Activated naive CD8-positive, alpha-beta T cell treated with anti-CD3 and anti-CD28 coated beads for 36 hours (primary cell): ENCODE results near the gene ANKH. TPM values are rescaled to one million over a fixed set of nuclear protein-coding genes. Genes with fewer than 3 reads are reported as not detected.

Source experiments
- DNase-seq: peaks from one replicate; pipeline ENCODE4 v3.0.0; 2021
- H3K27ac Mint-ChIP-seq: one replicate; pipeline ENCODE4 v1.8.0; 2022; ENCODE audit warnings: mild to moderate bottlenecking, moderate library complexity, mixed read lengths
- H3K27me3 Mint-ChIP-seq: one replicate; pipeline ENCODE4 v1.8.0; 2022; ENCODE audit warnings: mild to moderate bottlenecking, mixed read lengths
- H3K36me3 Mint-ChIP-seq: one replicate; pipeline ENCODE4 v1.8.0; 2021; ENCODE audit warnings: mild to moderate bottlenecking, mixed read lengths
- H3K4me1 Mint-ChIP-seq: one replicate; pipeline ENCODE4 v1.8.0; 2021; ENCODE audit warnings: mixed read lengths
- H3K4me3 Mint-ChIP-seq: one replicate; pipeline ENCODE4 v1.8.0; 2022; ENCODE audit warnings: mild to moderate bottlenecking, moderate library complexity, mixed read lengths
- H3K9me3 Mint-ChIP-seq: one replicate; pipeline ENCODE4 v1.8.0; 2022; ENCODE audit warnings: mixed read lengths
- total RNA-seq, 2 experiments: library from RNA; stranded (reverse); gene quantifications; one replicate each; pipeline ENCODE4 v1.2.3, GENCODE V29; 2021

ANKH gene
- total RNA-seq, 2 experiments from 2014 or later, result 82.5 to 84.6 TPM

DNA sequence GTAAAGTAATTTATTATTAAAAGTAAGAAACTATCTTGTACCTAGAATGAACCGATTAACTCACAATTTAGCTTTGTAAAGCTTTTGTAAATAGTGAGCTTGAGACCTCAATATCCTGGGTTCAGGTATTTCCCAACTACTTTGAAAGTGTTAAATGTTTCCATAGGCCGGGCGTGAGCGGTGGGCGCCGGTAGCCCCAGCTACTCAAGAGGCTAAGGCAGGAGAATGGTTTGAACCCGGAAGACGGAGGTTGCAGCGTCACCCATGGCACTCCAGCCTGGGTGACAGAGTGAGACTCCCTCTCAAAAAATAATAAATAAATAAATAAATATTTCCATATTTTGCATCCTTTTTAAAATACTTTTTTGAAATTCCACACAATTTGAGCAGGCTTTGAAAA lies 1.5 kb upstream of the ANKH start:
- peaks cover 12% of the 10 kb centered on the region for H3K36me3 Mint-ChIP-seq
- H3K4me1 Mint-ChIP-seq, result peaks cover 20% of the 10 kb centered on the region
- peak overlapping the region; percentile 88 for H3K4me3 Mint-ChIP-seq
- no peaks in the 10 kb centered on the region for H3K27me3 Mint-ChIP-seq
- peak; percentile 28 for DNase-seq
- no peak overlapping the region for H3K27ac Mint-ChIP-seq
- H3K9me3 Mint-ChIP-seq, result no peaks in the 10 kb centered on the region

DNA sequence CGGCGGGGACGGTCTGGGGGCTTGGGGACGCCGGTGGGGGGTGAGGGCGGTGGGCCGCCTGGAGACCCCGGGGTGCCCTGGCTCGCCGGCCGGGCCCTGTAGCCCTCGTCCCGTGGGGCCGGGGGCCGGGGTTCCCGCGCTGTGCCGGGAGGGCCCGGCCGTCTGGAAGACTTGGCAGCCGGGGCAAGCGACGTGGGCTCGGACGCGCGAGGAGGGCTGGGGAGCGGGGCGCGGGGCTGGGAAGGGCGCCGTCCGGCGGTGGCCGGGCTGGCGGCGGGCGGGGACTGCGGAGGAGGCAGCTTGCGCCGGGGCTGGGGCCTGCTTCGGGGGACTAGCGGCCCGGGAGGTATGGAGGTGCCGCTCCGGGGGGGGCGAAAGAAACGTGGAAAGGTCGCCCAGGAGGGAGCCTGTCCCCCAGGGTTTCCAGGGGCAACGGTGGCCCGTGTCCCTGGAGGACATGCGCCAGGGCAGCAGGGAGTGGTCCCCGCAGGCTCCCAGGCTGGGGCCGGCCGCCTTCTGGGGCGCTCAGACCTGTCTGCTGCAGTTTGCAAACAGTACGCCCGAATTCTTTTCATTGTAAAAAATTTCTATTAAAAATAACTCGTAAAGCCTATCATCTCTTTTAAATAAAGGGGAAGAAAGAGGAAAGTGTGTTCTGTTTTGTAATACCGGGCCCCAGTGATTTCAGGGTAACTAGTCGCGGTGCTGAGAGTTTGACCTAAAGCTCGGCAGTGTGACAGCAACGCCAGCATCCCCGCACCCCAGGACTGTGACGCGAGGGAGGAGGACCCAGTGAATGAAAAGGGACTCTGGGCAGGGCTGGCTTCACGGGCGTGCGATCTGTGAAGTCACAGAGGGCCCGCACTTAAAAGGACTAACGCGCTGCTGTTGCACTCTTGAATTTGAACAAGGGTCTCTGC lies 752 bp upstream of the ANKH start:
- Mint-ChIP-seq H3K36me3 (peaks cover 15% of the 10 kb centered on the region), H3K4me1 (peaks cover 25% of the 10 kb centered on the region), H3K27me3 (no peaks in the 10 kb centered on the region), H3K4me3 (peak overlapping the region; percentile 88), H3K27ac (peak overlapping the region; percentile 91), H3K9me3 (no peaks in the 10 kb centered on the region)
- peak; percentile 69 for DNase-seq

DNA sequence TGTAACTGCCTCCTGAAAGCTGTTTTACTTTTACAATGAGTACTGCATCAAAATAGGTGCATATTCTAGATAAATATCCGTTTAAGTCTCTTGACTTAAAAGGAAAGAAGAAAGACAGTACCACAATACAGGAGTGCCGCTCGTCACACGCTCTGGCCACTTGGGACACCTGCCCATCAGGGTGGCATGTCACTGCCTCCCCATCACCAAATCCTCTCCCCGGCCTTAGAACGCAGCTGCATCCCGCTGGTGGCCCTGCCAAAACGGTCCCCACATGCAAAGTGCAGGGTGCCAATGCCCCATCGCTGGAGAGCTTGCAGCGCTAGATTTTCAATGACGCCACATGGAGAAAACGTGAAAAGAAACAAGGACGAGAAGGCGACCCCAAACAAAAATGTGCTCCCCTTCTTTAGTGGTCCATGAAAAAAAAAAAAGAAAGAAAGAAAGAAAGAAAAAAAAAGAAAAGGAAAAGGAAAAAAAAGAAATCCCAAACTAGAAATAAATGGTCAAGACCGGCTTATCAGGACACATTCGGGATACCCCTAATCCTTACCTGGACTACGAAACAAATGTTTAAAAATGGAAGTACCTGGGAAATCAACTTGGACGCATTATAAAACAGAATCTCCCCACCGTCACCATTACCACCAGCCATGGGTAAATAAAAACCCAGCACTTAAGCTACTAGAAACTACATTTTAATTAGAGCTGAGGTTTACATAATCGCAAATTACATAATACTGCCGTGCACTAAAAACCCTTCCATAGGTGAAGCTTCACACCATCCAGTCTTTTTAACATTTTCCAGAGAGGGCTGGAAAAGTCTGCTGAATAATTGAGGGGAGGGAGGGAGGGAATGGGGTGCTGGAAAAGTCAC lies 1.0 kb downstream of the ANKH start:
- Mint-ChIP-seq H3K36me3 (peaks cover 22% of the 10 kb centered on the region), H3K27me3 (no peaks in the 10 kb centered on the region), H3K27ac (peak overlapping the region; percentile 95), H3K4me3 (peak overlapping the region; percentile 98), H3K9me3 (no peaks in the 10 kb centered on the region), H3K4me1 (peaks cover 29% of the 10 kb centered on the region)
- DNase-seq, result peak; percentile 57

DNA sequence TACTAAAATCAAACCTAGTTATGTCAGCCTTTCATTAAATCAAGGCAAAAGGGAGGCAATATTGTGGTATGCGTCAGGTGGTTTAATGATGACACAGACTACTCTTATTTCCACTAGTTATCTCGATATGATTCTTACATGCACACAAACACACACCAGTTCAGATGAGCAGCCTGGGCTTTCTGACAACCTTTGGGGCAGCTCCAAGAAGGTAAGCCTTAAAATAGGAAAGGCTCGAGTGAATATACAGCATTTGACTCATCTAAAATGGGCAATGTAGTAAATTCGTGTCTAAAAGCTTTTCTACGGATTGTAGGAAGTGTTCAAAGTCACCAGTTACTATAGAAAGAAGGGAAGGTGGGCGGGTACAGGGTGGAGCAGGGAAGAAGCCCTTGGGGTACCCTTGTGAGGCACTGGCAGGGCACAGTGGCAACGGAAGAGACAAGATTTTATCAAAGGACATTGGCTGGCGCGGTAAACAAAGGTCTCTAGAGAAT lies 1.9 kb downstream of the ANKH start:
- H3K27me3 Mint-ChIP-seq, result no peaks in the 10 kb centered on the region
- DNase-seq, result peak; percentile 48
- H3K36me3 Mint-ChIP-seq, result peaks cover 22% of the 10 kb centered on the region
- peak overlapping the region; percentile 95 for H3K27ac Mint-ChIP-seq
- H3K4me3 Mint-ChIP-seq, result peak overlapping the region; percentile 98
- peaks cover 29% of the 10 kb centered on the region for H3K4me1 Mint-ChIP-seq
- no peaks in the 10 kb centered on the region for H3K9me3 Mint-ChIP-seq

DNA sequence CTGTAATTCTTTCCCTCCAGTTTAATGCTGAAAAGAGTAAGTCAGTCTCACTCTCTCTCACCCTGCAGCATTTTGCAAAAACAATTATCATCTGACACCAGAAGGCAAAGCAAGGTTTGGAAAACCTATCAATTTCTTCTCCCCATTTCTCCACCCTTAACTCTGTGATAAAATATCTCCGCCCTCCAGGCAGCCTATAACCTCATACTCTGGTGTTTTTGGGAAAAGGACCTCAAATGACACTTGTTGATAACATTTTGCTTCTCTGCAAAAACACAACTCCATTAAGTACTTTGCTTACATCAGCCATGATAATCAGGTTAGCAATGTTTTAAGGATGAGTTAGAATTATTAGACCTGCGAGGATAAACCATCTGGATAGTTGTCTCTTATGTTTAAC lies 2.3 kb downstream of the ANKH start:
- Mint-ChIP-seq H3K4me3 (peak overlapping the region; percentile 98), H3K36me3 (peaks cover 22% of the 10 kb centered on the region), H3K27ac (peak overlapping the region; percentile 95), H3K4me1 (peaks cover 30% of the 10 kb centered on the region), H3K27me3 (no peaks in the 10 kb centered on the region), H3K9me3 (no peaks in the 10 kb centered on the region)
- no peak for DNase-seq

GRCh38 chr5:14868771-14869170 lies 2.8 kb downstream of the ANKH start:
- Mint-ChIP-seq H3K27ac (peak overlapping the region; percentile 95), H3K36me3 (peaks cover 22% of the 10 kb centered on the region), H3K9me3 (no peaks in the 10 kb centered on the region), H3K27me3 (no peaks in the 10 kb centered on the region), H3K4me1 (peaks cover 30% of the 10 kb centered on the region), H3K4me3 (peak overlapping the region; percentile 98)
- no peak for DNase-seq

- peaks cover 28% of the 10 kb centered on the region for H3K36me3 Mint-ChIP-seq
- no peak for DNase-seq
- peaks cover 39% of the 10 kb centered on the region for H3K4me1 Mint-ChIP-seq
- no peaks in the 10 kb centered on the region for H3K27me3 Mint-ChIP-seq
- no peak overlapping the region for H3K27ac Mint-ChIP-seq
- H3K9me3 Mint-ChIP-seq, result no peaks in the 10 kb centered on the region
- no peak overlapping the region for H3K4me3 Mint-ChIP-seq
These were observed 7.3 kb downstream of the ANKH start for GRCh38 chr5:14864181-14864812.

DNA sequence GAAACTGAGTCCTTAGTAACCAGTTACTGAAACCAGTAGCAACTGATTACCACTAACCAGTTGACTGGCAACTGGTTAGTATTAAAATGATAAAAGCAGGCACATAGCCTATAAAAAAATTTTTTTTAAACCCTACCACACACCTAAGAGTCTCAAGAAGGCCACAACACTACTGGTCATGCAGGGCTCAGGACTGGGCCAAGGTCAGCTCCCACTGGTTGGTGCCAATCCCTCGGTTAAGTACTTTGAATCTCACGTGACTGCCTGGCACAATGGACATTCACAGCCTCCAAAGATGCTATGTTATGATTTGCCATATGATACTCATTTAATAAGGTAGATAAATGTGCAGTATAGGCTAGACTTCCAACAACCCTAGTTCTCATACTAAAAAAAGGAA lies 8.5 kb downstream of the ANKH start:
- peaks cover 24% of the 10 kb centered on the region for H3K36me3 Mint-ChIP-seq
- no peak overlapping the region for H3K4me3 Mint-ChIP-seq
- no peak for DNase-seq
- no peaks in the 10 kb centered on the region for H3K9me3 Mint-ChIP-seq
- no peak overlapping the region for H3K27ac Mint-ChIP-seq
- peaks cover 35% of the 10 kb centered on the region for H3K4me1 Mint-ChIP-seq
- no peaks in the 10 kb centered on the region for H3K27me3 Mint-ChIP-seq

DNA sequence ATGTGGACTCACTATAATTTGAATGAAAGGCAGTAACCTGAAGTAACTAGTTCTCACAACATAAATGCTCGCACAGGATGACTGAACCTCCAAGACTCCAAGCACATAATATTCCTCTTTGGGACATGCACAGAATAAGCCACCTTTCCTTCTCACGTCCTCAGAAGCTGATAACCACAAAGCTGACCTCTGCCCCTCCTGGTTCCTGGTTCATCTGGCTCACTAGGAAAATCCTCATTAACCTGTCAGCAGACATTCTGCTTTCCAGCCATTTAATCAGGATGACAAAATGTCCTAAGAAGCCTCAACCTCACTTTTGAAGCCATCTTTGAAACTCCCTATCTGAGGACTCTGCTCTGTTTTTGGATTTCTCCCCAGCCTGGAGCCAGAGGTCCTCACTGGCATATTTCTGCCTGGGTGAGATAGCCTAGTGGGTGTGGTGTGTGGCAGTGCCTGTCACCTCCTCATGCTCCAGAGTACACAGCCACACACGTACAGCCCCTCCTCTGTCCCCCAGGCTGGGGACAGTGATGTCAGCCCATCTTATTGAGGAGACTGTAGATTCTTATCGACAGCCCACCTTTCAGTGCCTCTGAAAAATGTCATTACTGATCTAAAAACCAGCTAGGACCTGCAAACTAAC lies 10.3 kb downstream of the ANKH start:
- no peak overlapping the region for H3K4me3 Mint-ChIP-seq
- DNase-seq, result no peak
- H3K27ac Mint-ChIP-seq, result no peak overlapping the region
- peaks cover 36% of the 10 kb centered on the region for H3K4me1 Mint-ChIP-seq
- no peaks in the 10 kb centered on the region for H3K27me3 Mint-ChIP-seq
- no peaks in the 10 kb centered on the region for H3K9me3 Mint-ChIP-seq
- peaks cover 17% of the 10 kb centered on the region for H3K36me3 Mint-ChIP-seq

GRCh38 chr5:14859980-14860379 lies 11.6 kb downstream of the ANKH start:
- H3K36me3 Mint-ChIP-seq, result peaks cover 21% of the 10 kb centered on the region
- peaks cover 42% of the 10 kb centered on the region for H3K4me1 Mint-ChIP-seq
- H3K27me3 Mint-ChIP-seq, result no peaks in the 10 kb centered on the region
- no peaks in the 10 kb centered on the region for H3K9me3 Mint-ChIP-seq
- no peak for DNase-seq
- no peak overlapping the region for H3K4me3 Mint-ChIP-seq
- H3K27ac Mint-ChIP-seq, result no peak overlapping the region

DNA sequence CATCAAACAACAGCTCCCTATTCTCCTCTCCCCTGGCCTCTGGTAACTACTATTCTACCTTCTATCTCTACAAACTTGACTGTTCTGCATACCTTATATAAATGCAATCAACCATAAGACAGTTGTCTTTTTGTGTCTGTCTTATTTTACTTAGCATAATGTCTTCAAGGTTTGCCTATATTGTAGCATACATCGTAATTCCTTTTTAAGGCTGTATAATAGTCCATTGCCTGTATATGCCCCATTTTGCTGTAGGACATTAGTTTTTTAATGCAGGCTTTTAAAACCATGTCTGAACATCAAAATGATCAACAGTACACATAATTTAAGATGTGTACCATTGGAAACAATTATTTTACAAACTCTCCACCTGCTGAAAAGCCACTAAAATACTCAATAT lies 12.4 kb downstream of the ANKH start:
- Mint-ChIP-seq H3K27ac (no peak overlapping the region), H3K4me1 (peaks cover 43% of the 10 kb centered on the region), H3K9me3 (no peaks in the 10 kb centered on the region), H3K4me3 (no peak overlapping the region), H3K27me3 (no peaks in the 10 kb centered on the region), H3K36me3 (peaks cover 23% of the 10 kb centered on the region)
- no peak for DNase-seq

DNA sequence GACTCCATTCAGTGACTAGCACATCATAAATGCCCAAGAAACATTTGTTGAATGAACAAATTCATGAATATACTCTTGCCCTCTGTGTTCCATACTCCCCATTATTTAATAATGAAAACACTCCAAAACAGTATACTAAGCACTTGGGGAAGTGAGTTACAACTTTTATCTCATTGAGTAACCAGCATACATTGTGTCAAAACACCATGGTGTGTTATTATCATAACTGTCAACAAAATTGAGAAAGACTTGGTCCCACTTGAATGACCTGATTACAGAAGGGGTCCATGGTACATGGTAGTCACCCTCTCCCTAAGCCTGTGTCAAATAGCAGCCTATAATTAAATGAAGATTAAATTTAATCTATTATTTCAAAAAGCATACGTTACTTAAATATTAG lies 16.2 kb downstream of the ANKH start:
- Mint-ChIP-seq H3K9me3 (no peaks in the 10 kb centered on the region), H3K27ac (no peak overlapping the region)

DNA sequence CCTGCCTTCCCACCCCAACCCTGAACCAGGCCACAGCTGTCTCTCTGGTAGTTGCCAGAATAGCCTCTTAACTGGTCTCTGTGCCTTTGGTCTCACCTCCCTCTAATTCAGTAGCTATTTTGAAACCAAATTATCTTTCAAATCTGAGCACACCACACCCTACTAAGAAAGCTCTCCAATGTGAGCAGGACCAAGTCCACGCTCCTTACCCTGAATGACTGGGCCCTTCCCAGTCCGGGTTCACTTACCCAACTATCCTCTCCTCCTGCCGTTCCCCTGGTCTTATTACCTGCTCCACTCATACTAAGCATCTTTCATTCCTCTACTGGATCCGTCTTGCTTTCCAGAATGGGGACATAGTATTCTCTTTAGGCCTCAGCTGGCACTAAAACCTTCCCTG lies 16.8 kb downstream of the ANKH start:
- no peak for DNase-seq
- Mint-ChIP-seq H3K27ac (no peak overlapping the region), H3K36me3 (peaks cover 16% of the 10 kb centered on the region), H3K9me3 (no peaks in the 10 kb centered on the region), H3K27me3 (no peaks in the 10 kb centered on the region), H3K4me1 (peaks cover 26% of the 10 kb centered on the region), H3K4me3 (no peak overlapping the region)

More for the DNA sequence above, 16.2 kb downstream of the ANKH start:
- DNase-seq, result no peak
- Mint-ChIP-seq H3K4me3 (no peak overlapping the region), H3K4me1 (peaks cover 27% of the 10 kb centered on the region), H3K27me3 (no peaks in the 10 kb centered on the region), H3K36me3 (peaks cover 20% of the 10 kb centered on the region)

DNA sequence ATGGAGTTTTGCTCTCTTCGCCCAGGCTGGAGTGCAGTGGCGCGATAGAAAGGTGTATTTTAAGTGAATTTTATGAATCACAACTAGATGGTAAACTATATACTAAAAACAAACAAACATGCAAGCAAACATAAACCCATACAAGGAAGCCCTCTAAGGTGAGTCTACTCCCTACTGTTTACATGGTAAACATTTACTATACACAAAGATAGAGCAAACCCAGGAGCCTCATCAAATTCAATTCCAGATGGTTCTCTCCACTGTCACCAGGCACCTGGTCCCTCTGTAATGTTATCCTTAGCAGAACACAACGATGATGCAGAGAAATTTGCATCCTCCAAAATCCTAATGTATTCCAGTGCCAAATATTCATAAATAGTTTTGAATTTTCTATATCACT lies 17.9 kb downstream of the ANKH start:
- H3K9me3 Mint-ChIP-seq, result no peaks in the 10 kb centered on the region
- no peak for DNase-seq
- H3K27me3 Mint-ChIP-seq, result no peaks in the 10 kb centered on the region
- H3K4me3 Mint-ChIP-seq, result no peak overlapping the region
- H3K36me3 Mint-ChIP-seq, result peaks cover 11% of the 10 kb centered on the region
- H3K4me1 Mint-ChIP-seq, result peaks cover 24% of the 10 kb centered on the region
- no peak overlapping the region for H3K27ac Mint-ChIP-seq
